ENCODE results near the gene PRPF40A.
A peak's percentile ranks its signal among the peaks of the same experiment; 100 is the strongest.
"Not testable (repeated sequence)": the region's sequence is repeated elsewhere in the genome, so short reads cannot be mapped to it uniquely, and the experiment has no call there.

PRPF40A gene

GRCh38 chr2:152738438-152738837, 21.2 kb upstream of the PRPF40A start:
- Histone ChIP-seq H4K20me1 (ENCODE audit: insufficient read depth, low read length) (no peaks in the 10 kb centered on the region), H3K79me2 (ENCODE audit: low read length) (no peaks in the 10 kb centered on the region), H3K4me3 (ENCODE audit: low read length) (no peak overlapping the region), H3K4me1 (ENCODE audit: low read length) (no peaks in the 10 kb centered on the region), H3K9ac (ENCODE audit: low read length) (no peak overlapping the region), H3K36me3 (replicated peaks; ENCODE audit: insufficient read depth, low read length) (no peaks in the 10 kb centered on the region; the same call in 1 of the 2 replicates), H3K9me3 (replicated peaks; ENCODE audit: insufficient read depth, low read length) (no peaks in the 10 kb centered on the region), H3K27ac (ENCODE audit: low read length) (no peak overlapping the region), H3K27me3 (replicated peaks; ENCODE audit: insufficient read depth, low read length) (no peaks in the 10 kb centered on the region), H3K9me2 (replicated peaks; ENCODE audit: insufficient read depth, low read length) (no peaks in the 10 kb centered on the region), H3F3A (ENCODE audit: insufficient read depth, low read length) (no peaks in the 10 kb centered on the region), H3K4me2 (ENCODE audit: low read depth, low read length) (no peak overlapping the region), H2AFZ (ENCODE audit: low read length) (no peak overlapping the region)
- DNase-seq = no peak
- no peak for TF ChIP-seq CTCF (IDR thresholded peaks at IDR 0.05; ENCODE audit: low read length)
- no peak for TF ChIP-seq EZH2phosphoT487 (IDR thresholded peaks at IDR 0.05; ENCODE audit: low read length)
- TF ChIP-seq EZH2 (optimal IDR thresholded peaks at IDR 0.05; ENCODE audit: low read depth, low read length) = no peak

GRCh38 chr2:152737509-152737908, 20.2 kb upstream of the PRPF40A start:
- not testable (repeated sequence) for H3K36me3 ChIP-seq (replicated peaks; ENCODE audit: insufficient read depth, low read length); H3K27ac ChIP-seq (ENCODE audit: low read length); H3K79me2 ChIP-seq (ENCODE audit: low read length); H3K4me1 ChIP-seq (ENCODE audit: low read length); H3K9me3 ChIP-seq (replicated peaks; ENCODE audit: insufficient read depth, low read length); H2AFZ ChIP-seq (ENCODE audit: low read length); H3K27me3 ChIP-seq (replicated peaks; ENCODE audit: insufficient read depth, low read length); H4K20me1 ChIP-seq (ENCODE audit: insufficient read depth, low read length); DNase-seq; H3K4me2 ChIP-seq (ENCODE audit: low read depth, low read length); H3K4me3 ChIP-seq (ENCODE audit: low read length); H3K9ac ChIP-seq (ENCODE audit: low read length); H3F3A ChIP-seq (ENCODE audit: insufficient read depth, low read length); H3K9me2 ChIP-seq (replicated peaks; ENCODE audit: insufficient read depth, low read length)

GRCh38 chr2:152730591-152731333, 13.5 kb upstream of the PRPF40A start:
- H3F3A ChIP-seq (ENCODE audit: insufficient read depth, low read length) = peaks cover 3% of the 10 kb centered on the region; the same call in 1 of the 2 replicates
- H2AFZ ChIP-seq (ENCODE audit: low read length) = no peak overlapping the region
- H3K9me3 ChIP-seq (replicated peaks; ENCODE audit: insufficient read depth, low read length) = no peaks in the 10 kb centered on the region
- H3K4me1 ChIP-seq (ENCODE audit: low read length) = peaks cover 22% of the 10 kb centered on the region
- H3K4me3 ChIP-seq (ENCODE audit: low read length) = no peak overlapping the region
- peak; percentile 84 for DNase-seq
- H3K79me2 ChIP-seq (ENCODE audit: low read length) = peaks cover 9% of the 10 kb centered on the region; the same call in 1 of the 2 replicates
- no peaks in the 10 kb centered on the region; the same call in 1 of the 2 replicates for H4K20me1 ChIP-seq (ENCODE audit: insufficient read depth, low read length)
- H3K4me2 ChIP-seq (ENCODE audit: low read depth, low read length) = peak overlapping the region; percentile 35
- TF ChIP-seq EZH2 (optimal IDR thresholded peaks at IDR 0.05; ENCODE audit: low read depth, low read length) = no peak
- no peak for TF ChIP-seq CTCF (IDR thresholded peaks at IDR 0.05; ENCODE audit: low read length)
- TF ChIP-seq EZH2phosphoT487 (IDR thresholded peaks at IDR 0.05; ENCODE audit: low read length) = no peak
- no peaks in the 10 kb centered on the region for H3K36me3 ChIP-seq (replicated peaks; ENCODE audit: insufficient read depth, low read length)
- no peak overlapping the region for H3K9ac ChIP-seq (ENCODE audit: low read length)
- H3K27me3 ChIP-seq (replicated peaks; ENCODE audit: insufficient read depth, low read length) = no peaks in the 10 kb centered on the region
- H3K9me2 ChIP-seq (replicated peaks; ENCODE audit: insufficient read depth, low read length) = no peaks in the 10 kb centered on the region
- H3K27ac ChIP-seq (ENCODE audit: low read length) = no peak overlapping the region; the same call in 1 of the 2 replicates

GRCh38 chr2:152729844-152730243, 12.6 kb upstream of the PRPF40A start:
- TF ChIP-seq EZH2 (optimal IDR thresholded peaks at IDR 0.05; ENCODE audit: low read depth, low read length) = no peak
- no peaks in the 10 kb centered on the region; the same call in 1 of the 2 replicates for H4K20me1 ChIP-seq (ENCODE audit: insufficient read depth, low read length)
- no peak overlapping the region for H3K9ac ChIP-seq (ENCODE audit: low read length)
- peaks cover 9% of the 10 kb centered on the region; the same call in 1 of the 2 replicates for H3K79me2 ChIP-seq (ENCODE audit: low read length)
- H3K36me3 ChIP-seq (replicated peaks; ENCODE audit: insufficient read depth, low read length) = no peaks in the 10 kb centered on the region
- peaks cover 3% of the 10 kb centered on the region; the same call in 1 of the 2 replicates for H3F3A ChIP-seq (ENCODE audit: insufficient read depth, low read length)
- H3K4me1 ChIP-seq (ENCODE audit: low read length) = peaks cover 22% of the 10 kb centered on the region
- H2AFZ ChIP-seq (ENCODE audit: low read length) = no peak overlapping the region
- H3K9me2 ChIP-seq (replicated peaks; ENCODE audit: insufficient read depth, low read length) = no peaks in the 10 kb centered on the region
- H3K27ac ChIP-seq (ENCODE audit: low read length) = no peak overlapping the region
- no peak overlapping the region for H3K4me3 ChIP-seq (ENCODE audit: low read length)
- H3K27me3 ChIP-seq (replicated peaks; ENCODE audit: insufficient read depth, low read length) = no peaks in the 10 kb centered on the region
- DNase-seq = no peak
- H3K4me2 ChIP-seq (ENCODE audit: low read depth, low read length) = peak overlapping the region; percentile 35; the same call in 1 of the 2 replicates
- H3K9me3 ChIP-seq (replicated peaks; ENCODE audit: insufficient read depth, low read length) = no peaks in the 10 kb centered on the region

Measured in MM.1S (cell line).